GM10248 (cell line): ENCODE measurements around the gene DIP2C.

ENCODE experiments used
- CTCF ChIA-PET: fragments of 300-600 bp; sonication (Branson Sonifier 250); formaldehyde crosslinking; extraction: SDS; loops from one replicate; lab custom pipeline; 2021; ENCODE audit warnings: antibody characterized with exemption; lab: Yijun Ruan, JAX
- POLR2A ChIA-PET: fragments of 350-650 bp; sonication (Branson Sonifier 250); formaldehyde crosslinking; extraction: SDS; loops from one replicate; lab custom pipeline; 2020; ENCODE audit warnings: antibody characterized with exemption; lab: Yijun Ruan, JAX
- DNase-seq: peaks from one replicate; pipeline ENCODE4 v3.0.0; 2012; ENCODE audit errors: extremely low spot score
- CTCF ChIP-seq: IDR thresholded peaks from 2 replicates; pipeline ENCODE4 v1.5.1; 2012; ENCODE audit warnings: mild to moderate bottlenecking, low read depth; ENCODE audit errors: extremely low read depth, missing control alignments, control extremely low read depth

DIP2C gene

DNA sequence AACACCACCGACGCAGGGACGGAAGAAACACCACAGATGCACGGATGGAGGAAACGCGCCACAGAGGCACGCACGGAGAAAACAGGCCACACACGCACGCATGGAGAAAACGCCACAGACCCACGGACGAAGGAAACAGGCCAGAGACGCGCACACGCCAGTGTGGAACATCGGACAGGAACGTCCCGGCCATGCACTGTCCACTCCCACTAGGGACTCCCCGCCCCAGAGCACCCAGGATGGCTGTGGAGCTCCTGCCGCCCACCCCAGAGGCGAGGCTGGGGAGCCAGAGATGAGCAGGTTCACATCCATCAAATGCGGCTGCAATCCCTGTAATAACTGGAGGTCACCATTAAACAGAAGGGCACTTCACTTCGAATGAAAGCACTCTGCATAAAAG, 17.3 kb downstream of the DIP2C start:
- ChIA-PET CTCF (no interaction called here), POLR2A (no interaction called here)
- no peak for DNase-seq
- no peak for TF ChIP-seq CTCF

DNA sequence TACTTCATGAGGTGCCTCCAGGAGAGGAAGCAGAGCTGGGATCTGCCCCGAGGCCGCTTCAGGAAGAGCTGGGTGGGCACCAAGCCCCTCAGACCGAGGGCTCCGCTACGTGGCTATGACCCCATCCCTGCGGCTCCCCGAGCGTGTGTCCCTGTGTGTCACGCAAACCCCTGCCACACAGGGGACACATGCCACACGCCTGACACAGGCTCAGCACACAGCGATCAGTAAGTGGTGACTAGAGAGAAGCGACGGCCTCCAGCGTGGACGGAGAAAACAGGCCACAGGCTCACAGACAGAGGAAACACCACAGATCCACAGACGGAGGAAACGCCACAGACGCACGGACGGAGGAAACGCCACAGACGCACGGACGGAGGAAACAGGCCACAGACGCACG, 18.5 kb downstream of the DIP2C start:
- no peak for DNase-seq
- ChIA-PET POLR2A (no interaction called here), CTCF (no interaction called here)
- TF ChIP-seq CTCF = no peak

DNA sequence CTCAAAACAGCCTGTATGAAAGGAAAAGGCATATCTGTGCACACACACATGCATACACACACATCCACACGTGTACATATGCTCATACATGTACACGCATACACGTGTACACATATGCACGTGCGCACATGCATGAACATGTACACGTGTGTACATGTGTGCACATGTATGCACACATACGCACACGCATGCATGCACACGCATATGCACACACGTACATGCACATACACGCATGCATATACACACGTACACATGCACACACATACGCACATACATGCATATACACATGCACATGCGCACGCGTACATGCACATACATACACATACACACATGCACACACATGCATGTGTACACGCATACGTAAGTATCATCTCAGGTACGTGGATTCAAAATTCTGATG, 19.4 kb downstream of the DIP2C start:
- no peak for DNase-seq
- CTCF ChIA-PET = no interaction called here
- TF ChIP-seq CTCF = no peak
- POLR2A ChIA-PET = no interaction called here

DNA sequence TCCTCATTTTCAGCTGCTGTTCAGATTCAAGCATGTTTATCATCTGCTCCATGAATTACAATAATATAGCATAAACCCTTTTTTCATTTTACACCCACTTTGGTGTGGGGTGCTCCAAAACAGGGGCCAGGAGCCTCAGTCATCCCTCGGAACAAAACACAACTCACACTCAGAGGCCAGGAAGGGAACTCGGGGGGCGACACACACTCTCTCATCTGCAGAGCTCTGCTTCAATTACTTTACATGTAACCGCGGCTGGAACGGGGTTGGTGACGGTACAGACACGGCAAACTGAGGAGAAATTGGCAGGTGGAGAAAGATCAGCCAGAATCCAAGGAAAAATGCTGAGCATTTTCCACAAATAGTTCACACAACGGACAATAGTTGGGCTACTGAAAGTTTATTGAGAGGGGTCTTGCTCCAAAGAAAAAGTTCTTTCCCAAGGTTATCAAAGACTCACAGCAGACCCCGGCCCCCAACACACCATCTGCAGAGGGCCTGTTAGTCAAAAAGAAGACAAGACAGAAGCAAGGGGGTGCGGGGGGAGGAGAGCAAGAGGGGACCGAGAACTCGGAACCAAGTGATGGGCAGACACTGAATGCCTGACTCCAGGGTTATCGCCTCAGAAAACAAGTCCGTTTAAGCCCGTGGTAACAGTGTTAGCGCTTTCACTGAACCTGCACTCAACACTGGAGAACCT, 20.5 kb downstream of the DIP2C start:
- DNase-seq = no peak
- no peak for TF ChIP-seq CTCF
- POLR2A ChIA-PET = no interaction called here
- CTCF ChIA-PET = no interaction called here

DNA sequence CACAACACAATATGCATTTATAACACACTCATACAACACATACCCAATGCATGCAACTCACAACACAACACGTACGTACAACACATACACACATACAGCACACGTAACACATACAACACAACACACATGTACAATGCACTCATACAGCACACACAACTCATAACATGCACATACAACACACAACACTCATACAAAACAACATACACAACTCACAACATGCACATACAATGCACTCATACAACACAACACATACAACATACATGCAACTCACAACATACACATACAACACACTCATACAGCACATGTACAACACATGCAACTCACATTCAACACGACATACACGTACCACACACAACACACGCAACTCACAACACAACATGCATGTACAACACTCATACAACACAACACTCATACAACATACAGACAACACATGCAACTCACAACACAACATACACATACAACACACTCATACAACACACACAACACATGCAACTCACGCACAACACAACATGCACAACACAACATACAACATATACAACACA, 21.8 kb downstream of the DIP2C start:
- CTCF ChIA-PET = no interaction called here
- no peak for DNase-seq
- TF ChIP-seq CTCF = no peak
- POLR2A ChIA-PET = no interaction called here

- CTCF ChIA-PET = interaction anchor here (1.1 kb wide), 1 partner anchor 29 kb away, joined by 3 read pairs; no protein-coding TSS in a partner anchor
- POLR2A ChIA-PET = no interaction called here
- TF ChIP-seq CTCF = no peak
- DNase-seq = no peak
These were observed 22.4 kb downstream of the DIP2C start for GRCh38 chr10:667096-667495.
